ENCODE measurements around the gene ATP5ME. TPM values are rescaled to one million over a fixed set of nuclear protein-coding genes. Genes with fewer than 3 reads are reported as not detected.
A peak's percentile ranks its signal among the peaks of the same experiment; 100 is the strongest.

The ATP5ME gene, protein sequence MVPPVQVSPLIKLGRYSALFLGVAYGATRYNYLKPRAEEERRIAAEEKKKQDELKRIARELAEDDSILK
- total RNA-seq (204 and 257 TPM in 2 replicates), polyA plus RNA-seq (356 and 367 TPM in 2 replicates), polyA minus RNA-seq (ENCODE audit: low replicate concordance) (25.8 and 82.6 TPM in 2 replicates)
- 848 and 872 TPM in 2 replicates for polyA plus RNA-seq (2012)

GRCh38 chr4:674172-675035 lies at the start of gene ATP5ME, which contains the start of gene MYL5:
ATP5ME (minus strand) TSS chr4:674276; CDS start chr4:674247, 29 bp downstream.
MYL5 (plus strand) TSS chr4:674542; CDS start chr4:678027, 3,485 bp downstream.
- Histone ChIP-seq H3K4me2 (ENCODE audit: extremely low read depth, insufficient read depth, low read length) (peak within 1 kb of the TSS; percentile 99), H3K79me2 (ENCODE audit: control insufficient read depth, insufficient read depth, low read length) (peaks cover 13% of the 10 kb centered on the region), H3K36me3 (ENCODE audit: control insufficient read depth, insufficient read depth, low read length) (peaks cover 9% of the 10 kb centered on the region), H4K20me1 (ENCODE audit: control insufficient read depth, extremely low read depth, insufficient read depth, low read length) (no peaks in the 10 kb centered on the region), H3K9ac (ENCODE audit: insufficient read depth, low read length) (peak within 1 kb of the TSS; percentile 98), H3K4me1 (ENCODE audit: control insufficient read depth, extremely low read depth, insufficient read depth, low read length) (peaks cover 4% of the 10 kb centered on the region), H3K4me3 (replicated peaks in 1 of 4; ENCODE audit: control extremely low read depth in 1 of 4, insufficient read depth in 1 of 4, low read depth in 3 of 4, low read length in 4 of 4) (peak within 1 kb of the TSS; percentile 84 to 99 (median 94)), H3K27ac (ENCODE audit: insufficient read depth, low read length) (peak within 1 kb of the TSS; percentile 96), H2AFZ (ENCODE audit: low read length) (peak within 1 kb of the TSS; percentile 81), H3K9me3 (ENCODE audit: control insufficient read depth, insufficient read depth, low read depth, low read length) (no peaks in the 10 kb centered on the region), H3K27me3 (ENCODE audit: control insufficient read depth, insufficient read depth, low read length) (no peaks in the 10 kb centered on the region)
- TF ChIP-seq, protein P1, sequence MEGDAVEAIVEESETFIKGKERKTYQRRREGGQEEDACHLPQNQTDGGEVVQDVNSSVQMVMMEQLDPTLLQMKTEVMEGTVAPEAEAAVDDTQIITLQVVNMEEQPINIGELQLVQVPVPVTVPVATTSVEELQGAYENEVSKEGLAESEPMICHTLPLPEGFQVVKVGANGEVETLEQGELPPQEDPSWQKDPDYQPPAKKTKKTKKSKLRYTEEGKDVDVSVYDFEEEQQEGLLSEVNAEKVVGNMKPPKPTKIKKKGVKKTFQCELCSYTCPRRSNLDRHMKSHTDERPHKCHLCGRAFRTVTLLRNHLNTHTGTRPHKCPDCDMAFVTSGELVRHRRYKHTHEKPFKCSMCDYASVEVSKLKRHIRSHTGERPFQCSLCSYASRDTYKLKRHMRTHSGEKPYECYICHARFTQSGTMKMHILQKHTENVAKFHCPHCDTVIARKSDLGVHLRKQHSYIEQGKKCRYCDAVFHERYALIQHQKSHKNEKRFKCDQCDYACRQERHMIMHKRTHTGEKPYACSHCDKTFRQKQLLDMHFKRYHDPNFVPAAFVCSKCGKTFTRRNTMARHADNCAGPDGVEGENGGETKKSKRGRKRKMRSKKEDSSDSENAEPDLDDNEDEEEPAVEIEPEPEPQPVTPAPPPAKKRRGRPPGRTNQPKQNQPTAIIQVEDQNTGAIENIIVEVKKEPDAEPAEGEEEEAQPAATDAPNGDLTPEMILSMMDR (conservative IDR thresholded peaks at IDR 0.05 in 1 of 2, IDR thresholded peaks at IDR 0.05 in 1 of 2; ENCODE audit: low read depth in 1 of 2, low read length in 2 of 2), result peak; percentile 63 to 81
- TF ChIP-seq EZH2 (IDR thresholded peaks at IDR 0.05; ENCODE audit: low read length, missing control alignments), result no peak
- DNase-seq (ENCODE audit: low read depth in 2 of 2), result peak; percentile 90 to 95

- H4K20me1 ChIP-seq (ENCODE audit: control insufficient read depth, extremely low read depth, insufficient read depth, low read length), result no peaks in the 10 kb centered on the region
- no peak overlapping the region for H3K4me3 ChIP-seq (replicated peaks in 1 of 4; ENCODE audit: control extremely low read depth in 1 of 4, insufficient read depth in 1 of 4, low read depth in 3 of 4, low read length in 4 of 4)
- no peak overlapping the region for H3K9ac ChIP-seq (ENCODE audit: insufficient read depth, low read length)
- peak overlapping the region; percentile 70 for H3K27ac ChIP-seq (ENCODE audit: insufficient read depth, low read length)
- H3K27me3 ChIP-seq (ENCODE audit: control insufficient read depth, insufficient read depth, low read length), result no peaks in the 10 kb centered on the region
- no peaks in the 10 kb centered on the region for H3K9me3 ChIP-seq (ENCODE audit: control insufficient read depth, insufficient read depth, low read depth, low read length)
- peaks cover 21% of the 10 kb centered on the region for H3K4me1 ChIP-seq (ENCODE audit: control insufficient read depth, extremely low read depth, insufficient read depth, low read length)
- peaks cover 3% of the 10 kb centered on the region for H3K36me3 ChIP-seq (ENCODE audit: control insufficient read depth, insufficient read depth, low read length)
- no peak for TF ChIP-seq EZH2 (IDR thresholded peaks at IDR 0.05; ENCODE audit: low read length, missing control alignments)
- TF ChIP-seq, protein P1 (conservative IDR thresholded peaks at IDR 0.05 in 1 of 2, IDR thresholded peaks at IDR 0.05 in 1 of 2; ENCODE audit: low read depth in 1 of 2, low read length in 2 of 2), result no peak
- DNase-seq (ENCODE audit: low read depth in 2 of 2), result no peak
- H3K79me2 ChIP-seq (ENCODE audit: control insufficient read depth, insufficient read depth, low read length), result peaks cover 66% of the 10 kb centered on the region
- no peak overlapping the region for H2AFZ ChIP-seq (ENCODE audit: low read length)
- no peak overlapping the region for H3K4me2 ChIP-seq (ENCODE audit: extremely low read depth, insufficient read depth, low read length)
Measured at GRCh38 chr4:722851-723360, 48.8 kb upstream of the ATP5ME start.

- H3K4me3 ChIP-seq (replicated peaks in 1 of 4; ENCODE audit: control extremely low read depth in 1 of 4, insufficient read depth in 1 of 4, low read depth in 3 of 4, low read length in 4 of 4), result no peak overlapping the region
- peaks cover 21% of the 10 kb centered on the region for H3K4me1 ChIP-seq (ENCODE audit: control insufficient read depth, extremely low read depth, insufficient read depth, low read length)
- no peak overlapping the region for H2AFZ ChIP-seq (ENCODE audit: low read length)
- peaks cover 3% of the 10 kb centered on the region for H3K36me3 ChIP-seq (ENCODE audit: control insufficient read depth, insufficient read depth, low read length)
- no peaks in the 10 kb centered on the region for H4K20me1 ChIP-seq (ENCODE audit: control insufficient read depth, extremely low read depth, insufficient read depth, low read length)
- peaks cover 66% of the 10 kb centered on the region for H3K79me2 ChIP-seq (ENCODE audit: control insufficient read depth, insufficient read depth, low read length)
- H3K9ac ChIP-seq (ENCODE audit: insufficient read depth, low read length), result no peak overlapping the region
- H3K27me3 ChIP-seq (ENCODE audit: control insufficient read depth, insufficient read depth, low read length), result no peaks in the 10 kb centered on the region
- H3K4me2 ChIP-seq (ENCODE audit: extremely low read depth, insufficient read depth, low read length), result peak overlapping the region; percentile 36
- no peaks in the 10 kb centered on the region for H3K9me3 ChIP-seq (ENCODE audit: control insufficient read depth, insufficient read depth, low read depth, low read length)
- H3K27ac ChIP-seq (ENCODE audit: insufficient read depth, low read length), result peak overlapping the region; percentile 54
- TF ChIP-seq, protein P1 (conservative IDR thresholded peaks at IDR 0.05 in 1 of 2, IDR thresholded peaks at IDR 0.05 in 1 of 2; ENCODE audit: low read depth in 1 of 2, low read length in 2 of 2), result no peak
- no peak for TF ChIP-seq EZH2 (IDR thresholded peaks at IDR 0.05; ENCODE audit: low read length, missing control alignments)
- no peak for DNase-seq (ENCODE audit: low read depth in 2 of 2)
Measured at GRCh38 chr4:722169-722725, 48.2 kb upstream of the ATP5ME start.

Data from fibroblast of lung (primary cell).